ENCODE measurements around the gene CHRM1.
A peak's percentile ranks its signal among the peaks of the same experiment; 100 is the strongest.

The CHRM1 gene

GRCh38 chr11:62925745-62926679 lies 4.8 kb upstream of the CHRM1 start:
- no peak for TF ChIP-seq CTCF (IDR thresholded peaks at IDR 0.05; ENCODE audit: low read length, missing control alignments)
- H3K4me3 ChIP-seq (replicated peaks; ENCODE audit: low read depth, low read length): peak overlapping the region; percentile 30
- DNase-seq (ENCODE audit: low read depth): no peak

GRCh38 chr11:62925308-62925707 lies 4.1 kb upstream of the CHRM1 start:
- TF ChIP-seq CTCF (IDR thresholded peaks at IDR 0.05; ENCODE audit: low read length, missing control alignments): no peak
- H3K4me3 ChIP-seq (replicated peaks; ENCODE audit: low read depth, low read length): no peak overlapping the region
- DNase-seq (ENCODE audit: low read depth): no peak

- DNase-seq (ENCODE audit: low read depth): no peak
- no peak for TF ChIP-seq CTCF (IDR thresholded peaks at IDR 0.05; ENCODE audit: low read length, missing control alignments)
- peak overlapping the region; percentile 12 for H3K4me3 ChIP-seq (replicated peaks; ENCODE audit: low read depth, low read length)
Measured at GRCh38 chr11:62923601-62924411, 2.6 kb upstream of the CHRM1 start.

GRCh38 chr11:62922653-62923431 lies 1.7 kb upstream of the CHRM1 start:
- no peak overlapping the region for H3K4me3 ChIP-seq (replicated peaks; ENCODE audit: low read depth, low read length)
- DNase-seq (ENCODE audit: low read depth): peak; percentile 14
- peak; percentile 33 for TF ChIP-seq CTCF (IDR thresholded peaks at IDR 0.05; ENCODE audit: low read length, missing control alignments)

GRCh38 chr11:62922189-62922589 lies 1.0 kb upstream of the CHRM1 start:
- H3K4me3 ChIP-seq (replicated peaks; ENCODE audit: low read depth, low read length): no peak overlapping the region
- TF ChIP-seq CTCF (IDR thresholded peaks at IDR 0.05; ENCODE audit: low read length, missing control alignments): no peak
- no peak for DNase-seq (ENCODE audit: low read depth)

- no peak for TF ChIP-seq CTCF (IDR thresholded peaks at IDR 0.05; ENCODE audit: low read length, missing control alignments)
- no peak overlapping the region for H3K4me3 ChIP-seq (replicated peaks; ENCODE audit: low read depth, low read length)
- DNase-seq (ENCODE audit: low read depth): peak; percentile 13
Measured at GRCh38 chr11:62921573-62922188, 518 bp upstream of the CHRM1 start.
